Pancreas (tissue), 10 donors: ENCODE data around the gene DDAH2. TPM values are rescaled to one million over a fixed set of nuclear protein-coding genes. Genes with fewer than 3 reads are reported as not detected.

ENCODE experiments used
- ATAC-seq, 4 donors: fragments of 200-7000 bp; cut with Tn5 transposase; one replicate each; pipeline versions ENCODE4 v1.8.0 to v1.9.1; 2020; ENCODE audit warnings: mild to moderate bottlenecking in 4 of 4, moderate library complexity in 4 of 4
- DNase-seq, 6 donors: peaks; one replicate each; pipeline ENCODE4 v3.0.0-alpha.2; 2020
- FAIRE-seq: peaks from 2 replicates; lab custom pipeline; 2012; peaks lifted over from hg19 to GRCh38; lab: Jason Lieb, UNC
- H3K27ac ChIP-seq, 4 donors: fragments of 200-600 bp; sonication (generic); 1 replicate in 3 of 4; 2 replicates in 1 of 4; pipeline versions ENCODE4 v1.5.0 to v1.8.0; 2020
- H3K27me3 ChIP-seq, 4 donors: fragments of 200-600 bp; one replicate each; pipeline ENCODE4 v1.8.0; 2021
- H3K36me3 ChIP-seq, 3 donors: fragments of 200-600 bp; sonication (generic) in 1 of 3; one replicate each; pipeline versions ENCODE4 v1.5.0 to v1.8.0; 2020 to 2021
- H3K4me1 ChIP-seq, 3 donors: fragments of 200-600 bp; one replicate each; pipeline ENCODE4 v1.8.0; 2021
- H3K4me3 ChIP-seq, 4 donors: fragments of 200-600 bp; sonication (generic) in 2 of 4; one replicate each; pipeline versions ENCODE4 v1.5.0 to v1.8.0; 2020 to 2021
- H3K9me3 ChIP-seq, 4 donors: fragments of 200-600 bp; one replicate each; pipeline ENCODE4 v1.8.0; 2021
- CTCF ChIP-seq, 4 donors: fragments of 200-600 bp; sonication (generic) in 3 of 4; IDR thresholded peaks; one replicate each; pipeline versions ENCODE4 v1.5.0 to v1.8.0; 2021; ENCODE audit warnings: antibody characterized with exemption in 4 of 4
- WGBS, 2 donors: extraction: QIAGEN DNeasy Blood & Tissue Kit; methylation state at CpG; one replicate each; pipeline ENCODE4 v1.1.7; 2013; 5-methylcytosine and 5-hydroxymethylcytosine counted together
- intact Hi-C, 3 donors: fragments of 100-400 bp; cut with DNase I; formaldehyde crosslinking; loops; one replicate each; pipeline versions ENCODE4 v1.11.1 to v1.14.2; 2022
- polyA plus RNA-seq, 2 donors: library from polyadenylated mRNA; stranded (reverse); fragments of 200-250 nt; gene quantifications; one replicate each; pipeline ENCODE4 v1.2.3, GENCODE V29; 2013
- total RNA-seq, 6 donors: library from RNA; stranded (reverse); fragmentation: NEBNext Ultra II Directional in 4 of 6; extraction: Animal tissue kit (Norgen Biotek cat#: 25700) in 4 of 6; gene quantifications; one replicate each; pipeline versions ENCODE4 v1.2.1 to v1.2.4, GENCODE V29; 2021 to 2023
- donor health status: healthy with polysubstance abuse.
- donor health status: DM: no; HTN: no; CAD: no; lungs with moderate emphysema.
- donor health status: DM: no; HTN: no; CAD: no.
- donor health status: control.
- donor health status: control.
- donor health status: Bipolar disorder and iron deficiency.
- donor health status: DM: yes; HTN: yes; CAD: no.
- donor health status: DM: no; HTN: no; CAD: no.
- donor health status: DM: no; HTN: no; CAD: no.
- donor health status: DM: yes; HTN: yes; CAD: no.

The DDAH2 gene
- total and polyA plus RNA-seq, 8 donors, result 6.5 to 68.8 (median 18.2) TPM

- no peak overlapping the region for H3K4me3 ChIP-seq
- DNase-seq (peak in 4 of 6 donors; percentile 52 to 80 (median 55)), FAIRE-seq (no peak), ATAC-seq (peak in 3 of 4 donors; percentile 29 to 38 (median 30))
- TF ChIP-seq CTCF (IDR thresholded peaks at IDR 0.05), result no peak
- H3K27ac ChIP-seq, result peak overlapping the region; percentile 58 to 92 (median 86)
- peaks cover 22 to 33% (median 30%) of the 10 kb centered on the region in 3 donors for H3K4me1 ChIP-seq
- WGBS, 2 donors, result 2 to 6% methylated on average over 6 of the region's 6 CpGs
- no peaks in the 10 kb centered on the region for H3K27me3 ChIP-seq
- peaks cover 0 to 4% (median 2%) of the 10 kb centered on the region in 3 donors for H3K36me3 ChIP-seq
- intact Hi-C loops, result no loop called here
- H3K9me3 ChIP-seq, result no peaks in the 10 kb centered on the region
Observed at GRCh38 chr6:31737991-31738979, 9.2 kb upstream of the DDAH2 start.

GRCh38 chr6:31737315-31737990 is 8.4 kb upstream of the DDAH2 start:
- no peak for DNase-seq
- H3K4me1 ChIP-seq, result peaks cover 22 to 33% (median 30%) of the 10 kb centered on the region in 3 donors

GRCh38 chr6:31736768-31737314 is 7.7 kb upstream of the DDAH2 start:
- Histone ChIP-seq H3K27me3 (no peaks in the 10 kb centered on the region), H3K4me3 (peak overlapping the region in 2 of 4 donors; percentile 62 to 69), H3K4me1 (peaks cover 22 to 33% (median 30%) of the 10 kb centered on the region in 3 donors), H3K9me3 (no peaks in the 10 kb centered on the region), H3K36me3 (peaks cover 0 to 17% (median 15%) of the 10 kb centered on the region in 3 donors), H3K27ac (peak overlapping the region; percentile 70 to 92 (median 82))
- intact Hi-C loops, result no loop called here
- DNase-seq, result peak in 1 of 6 donors; percentile 45
- TF ChIP-seq CTCF (IDR thresholded peaks at IDR 0.05), result no peak
- no peak for FAIRE-seq
- ATAC-seq, result no peak
- 37 to 44% methylated on average over 10 of the region's 10 CpGs for WGBS, 2 donors

More at GRCh38 chr6:31737315-31737990, 8.4 kb upstream of the DDAH2 start:
- Histone ChIP-seq H3K36me3 (peaks cover 0 to 11% (median 10%) of the 10 kb centered on the region in 3 donors), H3K27ac (peak overlapping the region; percentile 58 to 92 (median 86)), H3K4me3 (peak overlapping the region in 1 of 4 donors; percentile 62), H3K9me3 (no peaks in the 10 kb centered on the region), H3K27me3 (no peaks in the 10 kb centered on the region)
- intact Hi-C loops, result no loop called here
- FAIRE-seq, result no peak
- ATAC-seq, result no peak
- 49 to 50% methylated on average over 7 of the region's 7 CpGs for WGBS, 2 donors
- no peak for TF ChIP-seq CTCF (IDR thresholded peaks at IDR 0.05)

- no peak for FAIRE-seq
- DNase-seq, result peak; percentile 77 to 92 (median 87)
- Histone ChIP-seq H3K27me3 (no peaks in the 10 kb centered on the region), H3K4me3 (peak within 1 kb of the TSS; percentile 34 to 69 (median 52)), H3K36me3 (peaks cover 0 to 21% (median 17%) of the 10 kb centered on the region in 3 donors), H3K9me3 (no peaks in the 10 kb centered on the region), H3K27ac (peak within 1 kb of the TSS; percentile 76 to 92 (median 86)), H3K4me1 (peaks cover 22 to 33% (median 30%) of the 10 kb centered on the region in 3 donors)
- no peak for TF ChIP-seq CTCF (IDR thresholded peaks at IDR 0.05)
- intact Hi-C loops, result no loop called here
- ATAC-seq, result peak; percentile 62 to 68 (median 66)
- WGBS, 2 donors, result 0 to 1% methylated on average over 23 to 24 of the region's 24 CpGs
Observed at GRCh38 chr6:31736021-31736767, 7.1 kb upstream of the DDAH2 start, which contains the start of gene CLIC1. Gene CLIC1, minus strand, starts transcription at chr6:31736530. Its CDS starts 230 bp downstream, at chr6:31736300.
